K562 (cell line): ENCODE data around the gene SLC22A15. TPM values are rescaled to one million over a fixed set of nuclear protein-coding genes. Genes with fewer than 3 reads are reported as not detected.
A peak's percentile ranks its signal among the peaks of the same experiment; 100 is the strongest.

Source experiments
- ATAC-seq: fragments of 200-7000 bp; cut with Tn5 transposase; 3 replicates; pipeline ENCODE4 v1.9.1; 2020; ENCODE audit warnings: moderate library complexity
- BruUV-seq: library from RNA; stranded (reverse); fragments of 400-500 nt; replicated peaks from 2 replicates; lab custom pipeline; 2021; lab: Mats Ljungman, UMichigan
- CTCF ChIA-PET: fragments of 300-600 bp; formaldehyde crosslinking; extraction: SDS; loops from one replicate; lab custom pipeline; 2021; ENCODE audit warnings: low intra/inter-chr PET ratio; lab: Yijun Ruan, JAX
- POLR2A ChIA-PET: fragments of 300-600, 350-650 bp; sonication (Branson Sonifier 250); formaldehyde crosslinking; extraction: SDS; loops from one replicate; lab custom pipeline; 2021; ENCODE audit warnings: antibody characterized with exemption, inconsistent platforms; lab: Yijun Ruan, JAX
- DNase-seq, 4 experiments: peaks; one replicate each; pipeline versions ENCODE4 v3.0.0 to v3.0.0-alpha.2; 2011 to 2018; ENCODE audit warnings: low spot score in 3 of 4, mixed read lengths in 3 of 4; ENCODE audit errors: extremely low read depth in 1 of 4
- FAIRE-seq: peaks from 2 replicates; lab custom pipeline; 2011; peaks lifted over from hg19 to GRCh38; lab: Jason Lieb, UNC
- H2AFZ ChIP-seq: 2 replicates; pipeline ENCODE4 v1.6.0; 2011; ENCODE audit warnings: low read depth, low read length, control low read depth, inconsistent platforms
- H3K27ac ChIP-seq: fragments of 200-600 bp; 3 replicates; pipeline ENCODE4 v1.8.0; 2011; ENCODE audit warnings: low read depth, mild to moderate bottlenecking, control low read depth, inconsistent platforms, low read length, moderate library complexity, mixed read lengths; ENCODE audit errors: extremely low read depth
- H3K27me3 ChIP-seq, 2 experiments: fragments of 300-600 bp in 1 of 2; 2 replicates in 1 of 2; 3 replicates in 1 of 2; pipeline versions ENCODE4 v1.6.0 to v1.8.0; 2011; ENCODE audit warnings: inconsistent platforms in 2 of 2, low read length in 2 of 2, mild to moderate bottlenecking in 1 of 2, mixed read lengths in 1 of 2, moderate library complexity in 1 of 2; ENCODE audit not compliant: control insufficient read depth in 2 of 2, insufficient read depth in 2 of 2
- H3K36me3 ChIP-seq: fragments of 300-600 bp; 3 replicates; pipeline ENCODE4 v1.8.0; 2011; ENCODE audit warnings: mild to moderate bottlenecking, low read length, inconsistent platforms; ENCODE audit not compliant: control insufficient read depth, insufficient read depth
- H3K4me1 ChIP-seq, 2 experiments: fragments of 200-600 bp in 1 of 2; replicated peaks in 1 of 2; 2 replicates in 1 of 2; 3 replicates in 1 of 2; pipeline versions ENCODE4 v1.5.1 to v1.8.0; 2011; ENCODE audit warnings: inconsistent platforms in 2 of 2, low read length in 2 of 2, mild to moderate bottlenecking in 1 of 2, mixed read lengths in 1 of 2, moderate library complexity in 1 of 2; ENCODE audit not compliant: control insufficient read depth in 2 of 2, insufficient read depth in 2 of 2
- H3K4me2 ChIP-seq: 2 replicates; pipeline ENCODE4 v1.6.1; 2011; ENCODE audit warnings: low read length, control low read depth, inconsistent platforms, mixed read lengths; ENCODE audit not compliant: insufficient read depth
- H3K4me3 ChIP-seq: fragments of 200-600 bp; sonication (generic), shearing (Covaris generic); 2 replicates; pipeline ENCODE4 v1.5.1; 2016; ENCODE audit warnings: control low read depth, inconsistent platforms
- H3K79me2 ChIP-seq: fragments of 200-600 bp; 3 replicates; pipeline ENCODE4 v1.8.0; 2011; ENCODE audit warnings: low read length, inconsistent platforms; ENCODE audit not compliant: control insufficient read depth, insufficient read depth
- H3K9ac ChIP-seq, 2 experiments: 2 replicates each; pipeline versions ENCODE4 v1.6.0 to v1.6.1; 2011; ENCODE audit warnings: low read depth in 2 of 2, low read length in 2 of 2, control low read depth in 1 of 2, inconsistent platforms in 1 of 2, mild to moderate bottlenecking in 1 of 2, mixed read lengths in 1 of 2; ENCODE audit not compliant: insufficient read depth in 1 of 2
- H3K9me1 ChIP-seq: one replicate; pipeline ENCODE4 v1.6.0; 2011; ENCODE audit warnings: inconsistent platforms, mild to moderate bottlenecking, low read length, moderate library complexity; ENCODE audit not compliant: control insufficient read depth, insufficient read depth
- H3K9me3 ChIP-seq: replicated peaks from 2 replicates; pipeline ENCODE4 v1.5.1; 2011; ENCODE audit warnings: low read depth, low read length, inconsistent platforms; ENCODE audit not compliant: control insufficient read depth, insufficient read depth
- H4K20me1 ChIP-seq: replicated peaks from 2 replicates; pipeline ENCODE4 v1.6.1; 2011; ENCODE audit warnings: low read length, inconsistent platforms, mixed read lengths; ENCODE audit not compliant: control insufficient read depth, insufficient read depth
- ELF4 ChIP-seq: fragments of 450-650 bp; formaldehyde crosslinking; IDR thresholded peaks from 2 replicates; pipeline ENCODE4 v1.4.0; 2022; ENCODE audit warnings: missing genetic modification characterization
- SMARCB1 ChIP-seq: IDR thresholded peaks from 2 replicates; pipeline ENCODE4 v1.6.1; 2011; ENCODE audit warnings: improper control_type of control experiment, low read depth; ENCODE audit not compliant: insufficient read length
- WGBS: fragments of 100-300 bp; shearing (Covaris generic); methylation state at CpG from one replicate; pipeline ENCODE4 v1.1.6; 2016; ENCODE audit warnings: low coverage, mixed read lengths; ENCODE audit not compliant: insufficient coverage; ENCODE audit errors: missing lambda C conversion rate; 5-methylcytosine and 5-hydroxymethylcytosine counted together
- in situ Hi-C: fragments of 300-500 bp; cut with MboI; formaldehyde crosslinking; loops from 4 replicates; pipeline ENCODE4 v1.15.0; 2018; ENCODE audit warnings: inconsistent platforms, mixed read lengths
- intact Hi-C: fragments of 100-400 bp; cut with micrococcal nuclease; formaldehyde crosslinking; loops from 2 replicates; pipeline ENCODE4 v1.14.2; 2022
- polyA plus RNA-seq, 8 experiments: library from polyadenylated mRNA; depleted of rRNA in 4 of 8; stranded (reverse) in 5 of 8; unstranded in 3 of 8; fragments of >200 nt; fragmentation: Nextera tagmentation in 2 of 8; fragmentation: Illumina TruSeq in 1 of 8; extraction: Ambion mirVana in 2 of 8; extraction: Trizol in 1 of 8; gene quantifications; 2 replicates each; pipeline versions ENCODE4 v1.2.1 to v1.2.3, GENCODE V29; 2011 to 2014; ENCODE audit warnings: inconsistent platforms in 1 of 8, missing spikeins in 1 of 8
- total RNA-seq, 7 experiments: library from RNA; depleted of rRNA in 6 of 7; stranded (reverse); fragments of >200 nt in 6 of 7; fragmentation: Illumina TruSeq in 2 of 7; extraction: Trizol in 2 of 7; gene quantifications; 2 replicates each; pipeline versions ENCODE4 v1.2.1 to v1.2.3, GENCODE V29; 2011 to 2021; ENCODE audit warnings: low replicate concordance in 1 of 7
- TF ChIP-seq, protein P1 (sequence below): fragments of 450-650 bp; formaldehyde crosslinking; IDR thresholded peaks from 2 replicates; pipeline ENCODE4 v1.4.0; 2022; ENCODE audit warnings: missing genetic modification characterization
- TF ChIP-seq, protein P2 (sequence below): fragments of 450-650 bp; formaldehyde crosslinking; conservative IDR thresholded peaks from 2 replicates; pipeline ENCODE4 v1.4.0; 2022; ENCODE audit warnings: mild to moderate bottlenecking, missing genetic modification characterization
- TF ChIP-seq, protein P3 (sequence below): fragments of 450-650 bp; formaldehyde crosslinking; IDR thresholded peaks from 2 replicates; pipeline ENCODE4 v1.4.0; 2022; ENCODE audit warnings: missing genetic modification characterization

The SLC22A15 gene
- total and polyA plus RNA-seq, 9 of the 15 experiments (the other 6 are each of a cell fraction or from before 2014, with no cell fraction given), result 0.24 to 2.7 (median 1.2) TPM

GRCh38 chr1:116006486-116006964 is 30.2 kb downstream of the SLC22A15 start:
- no peak overlapping the region for H3K4me2 ChIP-seq
- BruUV-seq, result no TSS peak
- no peak for FAIRE-seq
- no peaks in the 10 kb centered on the region for H3K79me2 ChIP-seq
- H4K20me1 ChIP-seq, result no peaks in the 10 kb centered on the region
- no peak overlapping the region for H3K27ac ChIP-seq
- no peak overlapping the region for H2AFZ ChIP-seq
- ChIA-PET POLR2A (no interaction called here), CTCF (no interaction called here)
- H3K27me3 ChIP-seq, result no peaks in the 10 kb centered on the region
- H3K4me3 ChIP-seq, result no peak overlapping the region
- no peak for TF ChIP-seq SMARCB1
- TF ChIP-seq, protein P1, sequence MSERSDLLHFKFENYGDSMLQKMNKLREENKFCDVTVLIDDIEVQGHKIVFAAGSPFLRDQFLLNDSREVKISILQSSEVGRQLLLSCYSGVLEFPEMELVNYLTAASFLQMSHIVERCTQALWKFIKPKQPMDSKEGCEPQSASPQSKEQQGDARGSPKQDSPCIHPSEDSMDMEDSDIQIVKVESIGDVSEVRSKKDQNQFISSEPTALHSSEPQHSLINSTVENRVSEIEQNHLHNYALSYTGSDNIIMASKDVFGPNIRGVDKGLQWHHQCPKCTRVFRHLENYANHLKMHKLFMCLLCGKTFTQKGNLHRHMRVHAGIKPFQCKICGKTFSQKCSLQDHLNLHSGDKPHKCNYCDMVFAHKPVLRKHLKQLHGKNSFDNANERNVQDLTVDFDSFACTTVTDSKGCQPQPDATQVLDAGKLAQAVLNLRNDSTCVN (CRISPR knock-in tag), result peak; percentile 79; the same call in 1 of the 2 replicates
- TF ChIP-seq ELF4 (CRISPR knock-in tag), result peak; percentile 67; the same call in 1 of the 2 replicates
- TF ChIP-seq, protein P2, sequence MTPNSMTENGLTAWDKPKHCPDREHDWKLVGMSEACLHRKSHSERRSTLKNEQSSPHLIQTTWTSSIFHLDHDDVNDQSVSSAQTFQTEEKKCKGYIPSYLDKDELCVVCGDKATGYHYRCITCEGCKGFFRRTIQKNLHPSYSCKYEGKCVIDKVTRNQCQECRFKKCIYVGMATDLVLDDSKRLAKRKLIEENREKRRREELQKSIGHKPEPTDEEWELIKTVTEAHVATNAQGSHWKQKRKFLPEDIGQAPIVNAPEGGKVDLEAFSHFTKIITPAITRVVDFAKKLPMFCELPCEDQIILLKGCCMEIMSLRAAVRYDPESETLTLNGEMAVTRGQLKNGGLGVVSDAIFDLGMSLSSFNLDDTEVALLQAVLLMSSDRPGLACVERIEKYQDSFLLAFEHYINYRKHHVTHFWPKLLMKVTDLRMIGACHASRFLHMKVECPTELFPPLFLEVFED, result peak; percentile 79
- TF ChIP-seq, protein P3, sequence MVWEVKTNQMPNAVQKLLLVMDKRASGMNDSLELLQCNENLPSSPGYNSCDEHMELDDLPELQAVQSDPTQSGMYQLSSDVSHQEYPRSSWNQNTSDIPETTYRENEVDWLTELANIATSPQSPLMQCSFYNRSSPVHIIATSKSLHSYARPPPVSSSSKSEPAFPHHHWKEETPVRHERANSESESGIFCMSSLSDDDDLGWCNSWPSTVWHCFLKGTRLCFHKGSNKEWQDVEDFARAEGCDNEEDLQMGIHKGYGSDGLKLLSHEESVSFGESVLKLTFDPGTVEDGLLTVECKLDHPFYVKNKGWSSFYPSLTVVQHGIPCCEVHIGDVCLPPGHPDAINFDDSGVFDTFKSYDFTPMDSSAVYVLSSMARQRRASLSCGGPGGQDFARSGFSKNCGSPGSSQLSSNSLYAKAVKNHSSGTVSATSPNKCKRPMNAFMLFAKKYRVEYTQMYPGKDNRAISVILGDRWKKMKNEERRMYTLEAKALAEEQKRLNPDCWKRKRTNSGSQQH (CRISPR knock-in tag), result peak; percentile 89
- ATAC-seq, result no peak
- intact Hi-C loops (no loop called here), in situ Hi-C loops (no loop called here)
- H3K4me1 ChIP-seq, result no peaks in the 10 kb centered on the region
- H3K36me3 ChIP-seq, result no peaks in the 10 kb centered on the region
- H3K9ac ChIP-seq, result no peak overlapping the region
- H3K9me1 ChIP-seq, result no peaks in the 10 kb centered on the region
- no peak for DNase-seq
- H3K9me3 ChIP-seq, result no peaks in the 10 kb centered on the region
- WGBS, result 12% methylated on average over 3 of the region's 3 CpGs
